HepG2 (cell line): ENCODE measurements around the gene TGM2. TPM values are rescaled to one million over a fixed set of nuclear protein-coding genes. Genes with fewer than 3 reads are reported as not detected.
A peak's percentile ranks its signal among the peaks of the same experiment; 100 is the strongest.

ENCODE experiments used
- CC2D1A ChIP-seq: sonication (generic); formaldehyde crosslinking; IDR thresholded peaks from 2 replicates; pipeline ENCODE4 v1.8.1; 2023; ENCODE audit warnings: mild to moderate bottlenecking, missing genetic modification reagents
- ELF4 ChIP-seq: sonication (generic); formaldehyde crosslinking; IDR thresholded peaks from 2 replicates; pipeline ENCODE4 v1.5.0; 2020; ENCODE audit warnings: missing genetic modification reagents, mild to moderate bottlenecking, moderate library complexity, borderline replicate concordance
- GATAD2A ChIP-seq: IDR thresholded peaks from 2 replicates; pipeline ENCODE4 v1.6.1; 2016
- GFI1 ChIP-seq: sonication (generic); formaldehyde crosslinking; IDR thresholded peaks from 2 replicates; pipeline ENCODE4 v1.5.0; 2020; ENCODE audit warnings: missing genetic modification reagents, mild to moderate bottlenecking, borderline replicate concordance
- JUN ChIP-seq: sonication (generic); formaldehyde crosslinking; IDR thresholded peaks from 2 replicates; pipeline ENCODE4 v1.4.0; 2020; ENCODE audit warnings: mild to moderate bottlenecking, missing genetic modification reagents
- MED1 ChIP-seq: sonication (generic); formaldehyde crosslinking; IDR thresholded peaks from 2 replicates; pipeline ENCODE4 v1.4.0; 2020; ENCODE audit warnings: missing genetic modification reagents
- MEIS1 ChIP-seq: sonication (generic); formaldehyde crosslinking; IDR thresholded peaks from 2 replicates; pipeline ENCODE4 v1.9.0; 2021; ENCODE audit warnings: mild to moderate bottlenecking, missing genetic modification reagents, moderate library complexity, borderline replicate concordance
- MEIS2 ChIP-seq: sonication (generic); formaldehyde crosslinking; IDR thresholded peaks from 2 replicates; pipeline ENCODE4 v1.9.0; 2021; ENCODE audit warnings: mild to moderate bottlenecking, missing genetic modification reagents
- MIXL1 ChIP-seq: IDR thresholded peaks from 2 replicates; pipeline ENCODE4 v1.6.1; 2016
- NR2C2 ChIP-seq: sonication (generic); formaldehyde crosslinking; IDR thresholded peaks from 2 replicates; pipeline ENCODE4 v1.4.0; 2020; ENCODE audit warnings: missing genetic modification reagents, mild to moderate bottlenecking, moderate library complexity, borderline replicate concordance
- RARG ChIP-seq: sonication (generic); formaldehyde crosslinking; IDR thresholded peaks from 2 replicates; pipeline ENCODE4 v1.4.0; 2020; ENCODE audit warnings: low read depth, mild to moderate bottlenecking, missing genetic modification reagents
- ZFP82 ChIP-seq: sonication (generic); formaldehyde crosslinking; IDR thresholded peaks from 2 replicates; pipeline ENCODE4 v1.5.1; 2020; ENCODE audit warnings: mild to moderate bottlenecking, missing genetic modification reagents, borderline replicate concordance
- ZNF101 ChIP-seq: sonication (generic); formaldehyde crosslinking; IDR thresholded peaks from 2 replicates; pipeline ENCODE4 v1.4.0; 2020; ENCODE audit warnings: mild to moderate bottlenecking, low read depth, missing genetic modification reagents, borderline replicate concordance
- ZNF577 ChIP-seq: sonication (generic); formaldehyde crosslinking; IDR thresholded peaks from 2 replicates; pipeline ENCODE4 v1.4.0; 2020; ENCODE audit warnings: mild to moderate bottlenecking, low read depth, missing genetic modification reagents, borderline replicate concordance
- ZSCAN12 ChIP-seq: sonication (generic); formaldehyde crosslinking; IDR thresholded peaks from 2 replicates; pipeline ENCODE4 v1.9.0; 2021; ENCODE audit warnings: mild to moderate bottlenecking, missing genetic modification reagents
- polyA plus RNA-seq, 8 experiments: library from polyadenylated mRNA; depleted of rRNA in 3 of 8; stranded (reverse) in 7 of 8; unstranded in 1 of 8; fragments of >200 nt; fragmentation: Illumina TruSeq in 4 of 8; extraction: Trizol in 4 of 8; gene quantifications; 2 replicates each; pipeline versions ENCODE4 v1.2.1 to v1.2.3, GENCODE V29; 2011 to 2016; ENCODE audit warnings: low read depth in 4 of 8, missing spikeins in 1 of 8, mixed read lengths in 1 of 8; ENCODE audit not compliant: insufficient read depth in 1 of 8
- total RNA-seq, 5 experiments: library from RNA; depleted of rRNA; stranded (reverse); fragments of >200 nt; fragmentation: Illumina TruSeq; extraction: Trizol; gene quantifications; 2 replicates each; pipeline ENCODE4 v1.2.3, GENCODE V29; 2016; ENCODE audit warnings: low read depth in 1 of 5
- TF ChIP-seq, protein P1 (sequence below): sonication (generic); formaldehyde crosslinking; IDR thresholded peaks from 2 replicates; pipeline ENCODE4 v1.8.0; 2022; ENCODE audit warnings: mild to moderate bottlenecking, missing genetic modification reagents, borderline replicate concordance
- TF ChIP-seq, protein P2 (sequence below): sonication (generic); formaldehyde crosslinking; IDR thresholded peaks from 2 replicates; pipeline ENCODE4 v1.4.0; 2020; ENCODE audit warnings: missing genetic modification reagents
- TF ChIP-seq, protein P3 (sequence below): sonication (generic); formaldehyde crosslinking; IDR thresholded peaks from 2 replicates; pipeline ENCODE4 v1.9.0; 2021; ENCODE audit warnings: missing genetic modification reagents, borderline replicate concordance
- TF ChIP-seq, protein P4 (sequence below): sonication (generic); formaldehyde crosslinking; conservative IDR thresholded peaks from 2 replicates; pipeline ENCODE4 v1.4.0; 2020; ENCODE audit warnings: missing genetic modification reagents
- TF ChIP-seq, protein P5 (sequence below): sonication (generic); formaldehyde crosslinking; IDR thresholded peaks from 2 replicates; pipeline ENCODE4 v1.4.0; 2020; ENCODE audit warnings: missing genetic modification reagents

Gene TGM2
- total and polyA plus RNA-seq, 2 of the 13 experiments (the other 11 are each of a cell fraction or from before 2014, with no cell fraction given): 4.2 to 46.4 TPM

DNA sequence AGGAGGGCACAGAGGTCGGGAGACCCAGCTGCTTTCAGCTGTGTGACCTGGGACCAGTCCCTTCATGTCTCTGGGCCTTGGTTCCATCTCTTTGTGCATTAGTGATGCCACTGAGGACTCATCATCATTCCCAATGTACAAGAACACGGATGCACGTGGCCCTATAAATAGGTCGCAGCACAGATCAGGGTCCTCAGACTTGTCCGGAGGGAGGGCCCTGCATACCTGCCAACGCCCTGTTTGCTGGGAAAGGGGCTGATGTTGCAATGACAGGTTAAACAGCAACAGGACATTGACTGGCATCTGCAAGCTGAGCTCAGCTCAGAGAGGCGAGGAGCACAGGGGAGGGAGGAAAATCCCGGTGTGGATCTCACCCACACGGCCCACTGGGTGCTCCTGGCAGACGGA, 21.8 kb downstream of the TGM2 start (continued):
- TF ChIP-seq, protein P1, sequence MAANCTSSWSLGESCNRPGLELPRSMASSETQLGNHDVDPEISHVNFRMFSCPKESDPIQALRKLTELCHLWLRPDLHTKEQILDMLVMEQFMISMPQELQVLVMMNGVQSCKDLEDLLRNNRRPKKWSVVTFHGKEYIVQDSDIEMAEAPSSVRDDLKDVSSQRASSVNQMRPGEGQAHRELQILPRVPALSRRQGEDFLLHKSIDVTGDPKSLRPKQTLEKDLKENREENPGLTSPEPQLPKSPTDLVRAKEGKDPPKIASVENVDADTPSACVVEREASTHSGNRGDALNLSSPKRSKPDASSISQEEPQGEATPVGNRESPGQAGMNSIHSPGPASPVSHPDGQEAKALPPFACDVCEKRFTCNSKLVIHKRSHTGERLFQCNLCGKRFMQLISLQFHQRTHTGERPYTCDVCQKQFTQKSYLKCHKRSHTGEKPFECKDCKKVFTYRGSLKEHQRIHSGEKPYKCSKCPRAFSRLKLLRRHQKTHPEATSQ (CRISPR knock-in tag): peak; percentile 95; the same call in 1 of the 2 replicates
- TF ChIP-seq ZNF101 (peak; percentile 58; the same call in 1 of the 2 replicates), MED1 (CRISPR knock-in tag) (peak; percentile 98), GATAD2A (CRISPR knock-in tag) (peak; percentile 99), ZFP82 (CRISPR knock-in tag) (no peak), GFI1 (CRISPR knock-in tag) (peak; percentile 56; the same call in 1 of the 2 replicates), ZNF577 (CRISPR knock-in tag) (no peak), NR2C2 (CRISPR knock-in tag) (peak; percentile 90), JUN (CRISPR knock-in tag) (peak; percentile 92), ZSCAN12 (CRISPR knock-in tag) (peak; percentile 72; the same call in 1 of the 2 replicates), RARG (CRISPR knock-in tag) (0 out of 2 replicates have a peak, but pooled peaks have one; percentile 9), ELF4 (CRISPR knock-in tag) (no peak), MEIS1 (CRISPR knock-in tag) (peak; percentile 99), MIXL1 (CRISPR knock-in tag) (peak; percentile 98), MEIS2 (CRISPR knock-in tag) (peak; percentile 100), CC2D1A (CRISPR knock-in tag) (no peak)
- TF ChIP-seq, protein P2, sequence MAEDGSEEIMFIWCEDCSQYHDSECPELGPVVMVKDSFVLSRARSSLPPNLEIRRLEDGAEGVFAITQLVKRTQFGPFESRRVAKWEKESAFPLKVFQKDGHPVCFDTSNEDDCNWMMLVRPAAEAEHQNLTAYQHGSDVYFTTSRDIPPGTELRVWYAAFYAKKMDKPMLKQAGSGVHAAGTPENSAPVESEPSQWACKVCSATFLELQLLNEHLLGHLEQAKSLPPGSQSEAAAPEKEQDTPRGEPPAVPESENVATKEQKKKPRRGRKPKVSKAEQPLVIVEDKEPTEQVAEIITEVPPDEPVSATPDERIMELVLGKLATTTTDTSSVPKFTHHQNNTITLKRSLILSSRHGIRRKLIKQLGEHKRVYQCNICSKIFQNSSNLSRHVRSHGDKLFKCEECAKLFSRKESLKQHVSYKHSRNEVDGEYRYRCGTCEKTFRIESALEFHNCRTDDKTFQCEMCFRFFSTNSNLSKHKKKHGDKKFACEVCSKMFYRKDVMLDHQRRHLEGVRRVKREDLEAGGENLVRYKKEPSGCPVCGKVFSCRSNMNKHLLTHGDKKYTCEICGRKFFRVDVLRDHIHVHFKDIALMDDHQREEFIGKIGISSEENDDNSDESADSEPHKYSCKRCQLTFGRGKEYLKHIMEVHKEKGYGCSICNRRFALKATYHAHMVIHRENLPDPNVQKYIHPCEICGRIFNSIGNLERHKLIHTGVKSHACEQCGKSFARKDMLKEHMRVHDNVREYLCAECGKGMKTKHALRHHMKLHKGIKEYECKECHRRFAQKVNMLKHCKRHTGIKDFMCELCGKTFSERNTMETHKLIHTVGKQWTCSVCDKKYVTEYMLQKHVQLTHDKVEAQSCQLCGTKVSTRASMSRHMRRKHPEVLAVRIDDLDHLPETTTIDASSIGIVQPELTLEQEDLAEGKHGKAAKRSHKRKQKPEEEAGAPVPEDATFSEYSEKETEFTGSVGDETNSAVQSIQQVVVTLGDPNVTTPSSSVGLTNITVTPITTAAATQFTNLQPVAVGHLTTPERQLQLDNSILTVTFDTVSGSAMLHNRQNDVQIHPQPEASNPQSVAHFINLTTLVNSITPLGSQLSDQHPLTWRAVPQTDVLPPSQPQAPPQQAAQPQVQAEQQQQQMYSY (CRISPR knock-in tag): peak; percentile 100
- TF ChIP-seq, protein P3, sequence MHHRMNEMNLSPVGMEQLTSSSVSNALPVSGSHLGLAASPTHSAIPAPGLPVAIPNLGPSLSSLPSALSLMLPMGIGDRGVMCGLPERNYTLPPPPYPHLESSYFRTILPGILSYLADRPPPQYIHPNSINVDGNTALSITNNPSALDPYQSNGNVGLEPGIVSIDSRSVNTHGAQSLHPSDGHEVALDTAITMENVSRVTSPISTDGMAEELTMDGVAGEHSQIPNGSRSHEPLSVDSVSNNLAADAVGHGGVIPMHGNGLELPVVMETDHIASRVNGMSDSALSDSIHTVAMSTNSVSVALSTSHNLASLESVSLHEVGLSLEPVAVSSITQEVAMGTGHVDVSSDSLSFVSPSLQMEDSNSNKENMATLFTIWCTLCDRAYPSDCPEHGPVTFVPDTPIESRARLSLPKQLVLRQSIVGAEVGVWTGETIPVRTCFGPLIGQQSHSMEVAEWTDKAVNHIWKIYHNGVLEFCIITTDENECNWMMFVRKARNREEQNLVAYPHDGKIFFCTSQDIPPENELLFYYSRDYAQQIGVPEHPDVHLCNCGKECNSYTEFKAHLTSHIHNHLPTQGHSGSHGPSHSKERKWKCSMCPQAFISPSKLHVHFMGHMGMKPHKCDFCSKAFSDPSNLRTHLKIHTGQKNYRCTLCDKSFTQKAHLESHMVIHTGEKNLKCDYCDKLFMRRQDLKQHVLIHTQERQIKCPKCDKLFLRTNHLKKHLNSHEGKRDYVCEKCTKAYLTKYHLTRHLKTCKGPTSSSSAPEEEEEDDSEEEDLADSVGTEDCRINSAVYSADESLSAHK (CRISPR knock-in tag): no peak
- TF ChIP-seq, protein P4, sequence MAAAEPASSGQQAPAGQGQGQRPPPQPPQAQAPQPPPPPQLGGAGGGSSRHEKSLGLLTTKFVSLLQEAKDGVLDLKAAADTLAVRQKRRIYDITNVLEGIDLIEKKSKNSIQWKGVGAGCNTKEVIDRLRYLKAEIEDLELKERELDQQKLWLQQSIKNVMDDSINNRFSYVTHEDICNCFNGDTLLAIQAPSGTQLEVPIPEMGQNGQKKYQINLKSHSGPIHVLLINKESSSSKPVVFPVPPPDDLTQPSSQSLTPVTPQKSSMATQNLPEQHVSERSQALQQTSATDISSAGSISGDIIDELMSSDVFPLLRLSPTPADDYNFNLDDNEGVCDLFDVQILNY (CRISPR knock-in tag): no peak
- TF ChIP-seq, protein P5, sequence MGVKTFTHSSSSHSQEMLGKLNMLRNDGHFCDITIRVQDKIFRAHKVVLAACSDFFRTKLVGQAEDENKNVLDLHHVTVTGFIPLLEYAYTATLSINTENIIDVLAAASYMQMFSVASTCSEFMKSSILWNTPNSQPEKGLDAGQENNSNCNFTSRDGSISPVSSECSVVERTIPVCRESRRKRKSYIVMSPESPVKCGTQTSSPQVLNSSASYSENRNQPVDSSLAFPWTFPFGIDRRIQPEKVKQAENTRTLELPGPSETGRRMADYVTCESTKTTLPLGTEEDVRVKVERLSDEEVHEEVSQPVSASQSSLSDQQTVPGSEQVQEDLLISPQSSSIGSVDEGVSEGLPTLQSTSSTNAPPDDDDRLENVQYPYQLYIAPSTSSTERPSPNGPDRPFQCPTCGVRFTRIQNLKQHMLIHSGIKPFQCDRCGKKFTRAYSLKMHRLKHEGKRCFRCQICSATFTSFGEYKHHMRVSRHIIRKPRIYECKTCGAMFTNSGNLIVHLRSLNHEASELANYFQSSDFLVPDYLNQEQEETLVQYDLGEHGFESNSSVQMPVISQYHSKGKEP (CRISPR knock-in tag): peak; percentile 89
